IPS-18c (cell line): ENCODE data around the gene SPATA31A3.
"Not testable (repeated sequence)": the region's sequence is repeated elsewhere in the genome, so short reads cannot be mapped to it uniquely, and the experiment has no call there.

Experiments
- H3K4me3 ChIP-seq: 2 replicates; pipeline ENCODE4 v1.7.0; 2013; ENCODE audit warnings: low read depth, mild to moderate bottlenecking, low read length, moderate library complexity; ENCODE audit not compliant: insufficient read depth
- H3K9me3 ChIP-seq: one replicate; pipeline ENCODE4 v1.6.1; 2013; ENCODE audit warnings: mild to moderate bottlenecking, low read length, moderate library complexity; ENCODE audit not compliant: control insufficient read depth, insufficient read depth

The SPATA31A3 gene

GRCh38 chr9:66992450-66992849 lies at the start of gene SPATA31A3:
Gene SPATA31A3, minus strand, starts transcription at chr9:66992550. Its CDS starts 29 bp downstream, at chr9:66992521.
- not testable (repeated sequence) for H3K4me3 ChIP-seq, H3K9me3 ChIP-seq

GRCh38 chr9:66952576-66952975 lies 39.8 kb downstream of the SPATA31A3 start:
- not testable (repeated sequence) for H3K4me3 ChIP-seq, H3K9me3 ChIP-seq

GRCh38 chr9:66942400-66943155 lies 49.8 kb downstream of the SPATA31A3 start:
- not testable (repeated sequence) for H3K4me3 ChIP-seq, H3K9me3 ChIP-seq

- not testable (repeated sequence) for H3K4me3 ChIP-seq, H3K9me3 ChIP-seq
Measured at GRCh38 chr9:66939878-66940830, 52.2 kb downstream of the SPATA31A3 start.

GRCh38 chr9:66938322-66938721 lies 54.0 kb downstream of the SPATA31A3 start:
- H3K4me3 ChIP-seq, H3K9me3 ChIP-seq: not testable (repeated sequence)

GRCh38 chr9:66937662-66938061 lies 54.7 kb downstream of the SPATA31A3 start:
- H3K4me3 ChIP-seq, H3K9me3 ChIP-seq: not testable (repeated sequence)
